Globus pallidus (tissue), 1 donor: Measurements from ENCODE around the gene MIS12.

ENCODE experiments used
- DNase-seq: peaks from one replicate; pipeline ENCODE4 v3.0.0-alpha.2; 2015; ENCODE audit warnings: low spot score

Gene MIS12

GRCh38 chr17:5486206-5487124, at the start of gene MIS12:
TSS of gene MIS12 (plus strand) at chr17:5486566. CDS start at chr17:5488863, 2,297 bp downstream.
- DNase-seq, result peak; percentile 99

- no peak for DNase-seq
These were observed 48.5 kb upstream of the MIS12 start for GRCh38 chr17:5437721-5438317.

DNA sequence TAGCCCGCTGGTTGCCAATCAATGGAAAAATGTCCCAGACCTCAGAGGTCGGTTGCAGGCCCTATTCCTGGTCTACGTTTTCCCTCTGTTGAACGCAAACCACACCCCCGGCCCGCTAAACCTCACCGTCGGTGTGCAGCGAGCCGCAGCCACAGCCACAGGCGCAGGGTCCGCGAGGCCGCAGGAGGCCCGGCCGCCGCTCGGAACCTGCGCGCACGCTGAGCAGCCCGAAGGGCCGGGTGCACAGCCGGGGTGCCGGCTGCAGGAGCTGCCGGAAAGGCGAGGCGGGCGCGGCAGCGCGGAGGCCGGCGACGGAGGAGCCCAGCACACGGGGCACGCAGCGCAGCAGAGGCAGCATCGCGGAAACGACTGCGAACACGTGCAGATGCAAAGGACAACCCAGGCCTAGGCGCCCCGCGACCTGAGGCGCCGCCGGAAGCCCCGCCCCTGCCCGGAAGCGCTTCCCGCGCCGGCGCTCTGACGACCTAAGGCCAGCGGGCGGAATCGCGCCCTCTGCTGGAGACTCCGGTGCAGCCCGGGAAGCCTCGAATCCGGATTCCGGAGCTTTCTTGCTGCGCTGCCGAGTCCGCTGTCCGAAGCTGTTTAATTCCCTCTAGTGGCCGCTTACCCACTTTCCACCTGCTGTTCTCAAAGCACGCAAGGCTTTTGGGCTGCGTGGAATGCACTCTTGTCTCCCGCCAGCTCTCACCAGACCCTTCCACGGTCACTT, 47.5 kb upstream of the MIS12 start, which contains the start of gene C1QBP:
TSS of gene C1QBP (minus strand) at position 440 of the 730 bp plus-strand sequence. CDS start at position 358, 82 bp downstream.
- peak; percentile 88 for DNase-seq

GRCh38 chr17:5439446-5439764, 47.0 kb upstream of the MIS12 start:
- DNase-seq, result no peak

DNA sequence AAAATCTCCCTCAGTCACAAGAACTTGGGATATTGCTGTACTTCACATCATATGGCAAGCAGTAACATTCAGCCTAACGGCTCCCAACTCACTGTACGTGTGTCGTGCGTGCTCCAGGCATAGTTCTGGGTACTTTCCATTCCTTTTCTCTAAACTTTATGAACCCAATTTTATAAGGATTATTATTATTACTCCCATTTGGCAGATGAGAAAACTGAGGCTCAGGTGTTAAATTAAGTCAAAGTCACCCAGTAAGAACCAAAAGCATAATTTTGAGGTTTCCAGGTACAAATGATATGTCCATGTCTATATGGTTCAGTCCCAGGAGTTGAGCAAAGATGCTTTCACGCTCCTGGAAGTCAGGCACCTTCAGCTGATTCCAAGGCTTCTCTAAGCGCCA, 42.6 kb upstream of the MIS12 start:
- DNase-seq, result no peak

DNA sequence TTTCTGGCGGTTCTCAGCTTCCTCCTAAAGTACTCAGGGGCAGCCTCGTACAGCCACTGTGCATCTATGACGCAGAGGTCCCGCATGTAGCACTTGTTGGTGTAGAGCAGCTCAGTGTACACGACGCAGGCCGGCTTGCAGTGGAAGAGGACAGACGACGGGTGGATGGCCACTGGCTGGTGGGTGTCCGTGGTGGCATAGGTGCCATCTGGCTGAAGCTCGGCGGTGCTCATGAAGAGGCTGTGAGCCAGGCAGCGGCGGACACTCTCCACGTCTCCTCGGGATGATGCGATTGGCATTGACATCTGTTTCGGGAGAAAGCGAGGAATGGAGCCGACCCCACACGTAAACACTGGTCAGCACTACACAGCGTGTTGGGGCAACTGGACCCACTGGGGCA, 42.2 kb upstream of the MIS12 start:
- no peak for DNase-seq

GRCh38 chr17:5446786-5447185, 39.6 kb upstream of the MIS12 start:
- DNase-seq, result peak; percentile 96

DNA sequence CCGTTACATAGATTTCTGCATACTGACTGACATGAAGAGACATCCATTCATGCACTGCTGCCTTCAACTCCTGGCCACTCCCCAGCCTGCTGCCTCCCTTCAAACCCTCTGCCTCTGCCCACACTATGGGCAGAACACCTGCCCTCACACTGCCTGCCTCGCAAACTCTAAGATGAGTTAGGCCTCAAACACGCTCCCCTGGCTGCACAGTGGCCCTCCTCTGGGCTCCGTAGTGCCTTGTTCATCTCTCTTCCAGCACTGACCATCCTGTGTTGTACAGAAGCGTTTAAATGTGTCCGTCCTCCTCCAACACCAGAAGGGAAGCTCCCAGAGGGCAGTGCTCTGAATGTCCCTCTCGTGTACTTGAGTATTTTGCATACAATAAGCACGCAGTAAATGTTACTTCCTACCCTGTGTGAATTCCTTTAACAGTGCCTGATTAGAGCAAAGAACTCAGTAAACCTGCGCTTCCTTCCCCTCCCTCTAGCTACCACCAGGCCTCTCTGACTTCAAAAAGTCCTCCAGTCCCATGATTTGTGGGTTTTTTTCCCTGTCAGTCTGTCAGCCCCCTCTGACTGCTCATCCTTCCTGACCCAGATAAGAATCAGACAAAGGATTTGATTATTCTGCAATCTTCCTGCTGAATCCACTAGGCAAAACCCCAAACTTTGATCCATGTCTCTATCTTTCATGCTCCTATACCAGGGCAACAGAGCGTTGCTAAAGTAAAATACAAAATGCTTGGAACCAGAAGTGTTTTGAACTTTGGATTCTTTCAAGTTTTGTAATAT, 21.5 kb upstream of the MIS12 start:
- DNase-seq, result no peak

GRCh38 chr17:5466295-5466694, 20.1 kb upstream of the MIS12 start:
- DNase-seq, result no peak

DNA sequence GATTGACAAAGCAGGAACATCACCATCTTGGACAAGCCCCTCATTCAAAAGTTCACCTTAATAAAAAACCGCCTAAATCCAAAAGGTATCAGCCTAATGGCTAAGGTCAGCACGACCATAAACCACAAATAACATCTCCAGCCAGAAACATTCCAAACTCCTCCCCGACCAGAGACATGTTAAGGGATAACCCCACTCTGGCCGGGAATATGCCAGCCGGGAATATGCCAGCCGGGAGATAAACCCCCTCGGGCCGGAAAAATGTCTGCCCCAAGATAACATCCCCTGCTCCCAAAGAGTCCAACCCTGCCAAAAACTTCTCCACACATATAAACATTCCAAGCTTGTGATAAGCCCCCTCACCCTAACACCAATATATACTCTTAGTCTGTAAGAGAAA, 18.9 kb upstream of the MIS12 start:
- no peak for DNase-seq

GRCh38 chr17:5468075-5468473, 18.3 kb upstream of the MIS12 start:
- DNase-seq, result no peak

DNA sequence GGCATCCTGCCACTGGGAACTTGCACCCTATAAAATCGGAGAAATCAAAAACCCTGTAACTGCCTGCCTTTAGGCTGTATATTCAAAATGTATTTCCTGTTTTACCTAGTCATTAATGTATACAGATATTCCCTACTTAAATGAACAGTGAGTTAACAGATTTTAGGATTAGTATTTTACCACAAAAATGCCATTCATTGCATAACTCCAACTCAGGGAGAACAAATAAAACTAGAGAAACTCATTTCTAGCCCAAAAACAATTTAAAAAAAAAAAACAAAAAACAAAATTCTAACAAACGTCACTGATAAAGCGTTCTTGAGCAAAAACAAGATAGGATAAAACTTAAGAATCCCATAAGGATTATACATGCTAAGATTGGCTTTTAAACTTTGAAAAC, 13.9 kb upstream of the MIS12 start:
- DNase-seq, result no peak

DNA sequence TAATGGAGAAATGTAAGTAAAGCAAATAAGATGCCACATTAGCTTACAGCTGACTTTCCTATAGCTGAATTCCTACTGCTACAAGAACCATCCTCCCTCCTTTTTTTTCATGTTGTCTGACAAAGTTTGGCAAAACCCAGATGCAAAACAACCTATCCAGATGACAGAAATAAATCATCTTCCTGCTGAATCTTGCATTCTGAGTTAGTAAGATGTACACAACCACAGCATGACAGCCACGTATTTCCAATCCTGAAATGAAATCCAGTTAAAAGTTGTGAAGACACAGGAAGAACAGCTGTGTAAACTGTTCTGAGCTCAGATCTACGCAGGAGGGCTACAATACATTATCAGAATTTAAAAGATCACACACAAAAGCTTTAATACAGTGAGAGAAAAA, 12.5 kb upstream of the MIS12 start:
- no peak for DNase-seq

DNA sequence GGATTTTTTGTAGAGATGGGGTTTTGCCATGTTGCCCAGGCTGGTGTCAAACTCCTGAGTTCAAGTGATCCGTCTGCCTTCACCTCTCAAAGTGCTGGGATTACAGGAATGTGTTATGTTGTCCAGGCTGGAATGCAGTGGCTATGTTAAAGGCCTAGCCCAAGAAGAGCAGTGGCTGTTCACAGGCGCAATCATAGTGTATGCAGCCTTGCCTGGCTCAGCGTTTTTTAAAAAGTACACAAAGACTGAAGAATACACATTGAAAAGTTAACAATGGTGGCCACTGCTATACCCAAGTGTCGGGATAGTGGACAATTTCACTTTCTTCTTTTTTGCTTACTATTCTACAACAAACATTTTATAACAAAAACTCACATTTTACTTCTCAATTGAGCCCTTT, 7.4 kb upstream of the MIS12 start:
- no peak for DNase-seq

DNA sequence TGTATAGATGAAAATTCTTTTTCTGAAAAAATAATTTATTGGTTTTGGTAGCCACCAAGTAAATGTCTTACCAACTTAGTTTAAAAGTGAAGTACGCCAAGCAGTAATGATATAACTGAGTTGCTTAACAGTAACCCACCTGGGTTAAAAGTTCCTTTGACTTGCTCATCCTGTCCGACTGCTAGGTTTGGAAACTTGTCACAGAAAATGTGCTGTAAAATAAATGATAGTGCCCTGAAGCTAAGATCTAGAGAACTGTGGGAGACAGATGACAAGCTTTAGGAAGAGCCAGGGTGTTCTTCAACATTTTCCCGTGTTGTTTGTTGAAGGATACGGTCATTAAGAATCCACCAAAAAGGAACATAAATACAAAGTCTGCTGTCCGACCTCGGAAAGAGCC, 5.4 kb upstream of the MIS12 start:
- DNase-seq, result no peak

- no peak for DNase-seq
These were observed 4.9 kb upstream of the MIS12 start for GRCh38 chr17:5481451-5481850.

DNA sequence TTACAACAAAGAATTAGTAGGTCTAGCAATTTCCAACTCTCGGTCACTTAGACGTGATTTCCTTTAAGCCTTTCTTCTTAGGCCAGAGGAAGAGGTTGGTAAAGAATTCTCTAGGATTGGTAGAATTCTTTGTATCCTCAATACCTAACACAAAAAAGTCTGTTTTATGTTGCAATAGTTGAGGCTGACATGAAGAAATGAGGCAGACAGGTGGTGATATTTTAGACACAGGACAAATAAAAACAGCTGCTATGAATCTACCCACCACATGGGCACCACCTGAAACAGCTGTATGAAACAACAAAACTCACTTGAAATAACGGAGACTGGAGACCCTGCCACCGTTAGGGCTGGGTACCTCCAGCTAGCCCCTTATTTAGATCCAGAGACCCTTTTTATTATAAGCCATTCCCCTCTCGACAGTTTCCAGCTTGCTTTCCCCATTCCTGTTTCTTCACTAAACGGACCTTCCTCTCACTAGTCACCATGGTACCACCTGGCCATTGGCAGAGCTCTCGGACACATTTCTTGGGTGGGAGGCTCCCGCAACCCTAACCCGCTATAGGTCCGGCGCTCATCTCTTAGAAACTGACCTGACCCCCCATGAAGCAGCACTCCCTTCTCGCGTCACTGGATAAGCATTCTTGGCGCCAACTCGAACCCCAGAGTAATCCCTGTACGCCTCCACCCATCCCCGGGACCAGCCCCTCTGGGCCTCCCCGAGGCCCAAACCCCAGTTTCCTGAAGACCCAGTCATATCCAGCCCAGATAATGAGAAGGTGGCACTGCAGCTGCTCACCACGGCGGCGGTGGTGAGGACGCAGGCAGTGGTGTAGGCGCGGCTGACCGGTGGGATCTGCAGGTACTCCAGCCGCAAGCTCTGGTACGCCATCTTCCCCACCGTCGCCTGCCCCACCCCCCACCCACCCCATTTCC, 828 bp upstream of the MIS12 start, which contains the start of gene DERL2:
TSS of gene DERL2 (minus strand) at position 909 of the 936 bp plus-strand sequence. CDS start at position 892, 17 bp downstream.
- DNase-seq, result no peak

- no peak for DNase-seq
These were observed 2.4 kb downstream of the MIS12 start for GRCh38 chr17:5488752-5489151.

GRCh38 chr17:5492970-5493369, 6.6 kb downstream of the MIS12 start:
- no peak for DNase-seq

- DNase-seq, result peak; percentile 27
These were observed 13.3 kb downstream of the MIS12 start for GRCh38 chr17:5499476-5500231.
